Measurements from ENCODE around the gene RINL.
"Not testable (repeated sequence)": the region's sequence is repeated elsewhere in the genome, so short reads cannot be mapped to it uniquely, and the experiment has no call there.

The RINL gene

GRCh38 chr19:38834590-38834989, 43.5 kb downstream of the RINL start:
- FAIRE-seq: no peak
- no peak for TF ChIP-seq CTCF (IDR thresholded peaks at IDR 0.05; ENCODE audit: insufficient read depth, missing control alignments)

GRCh38 chr19:38834104-38834490, 44.0 kb downstream of the RINL start:
- DNase-seq (ENCODE audit: insufficient read length, low spot score) (no peak), FAIRE-seq (no peak)
- TF ChIP-seq CTCF (IDR thresholded peaks at IDR 0.05; ENCODE audit: insufficient read depth, missing control alignments): no peak

More at GRCh38 chr19:38834590-38834989, 43.5 kb downstream of the RINL start:
- DNase-seq (ENCODE audit: insufficient read length, low spot score): no peak

GRCh38 chr19:38833092-38833425, 45.0 kb downstream of the RINL start:
- FAIRE-seq (no peak), DNase-seq (ENCODE audit: insufficient read length, low spot score) (no peak)
- TF ChIP-seq CTCF (IDR thresholded peaks at IDR 0.05; ENCODE audit: insufficient read depth, missing control alignments): no peak

- no peak for TF ChIP-seq CTCF (IDR thresholded peaks at IDR 0.05; ENCODE audit: insufficient read depth, missing control alignments)
- FAIRE-seq: no peak
- DNase-seq (ENCODE audit: insufficient read length, low spot score): no peak
Measured at GRCh38 chr19:38831142-38831605, 46.9 kb downstream of the RINL start.

- TF ChIP-seq CTCF (IDR thresholded peaks at IDR 0.05; ENCODE audit: insufficient read depth, missing control alignments): no peak
- DNase-seq (ENCODE audit: insufficient read length, low spot score) (no peak), FAIRE-seq (no peak)
Measured at GRCh38 chr19:38830039-38830733, 47.9 kb downstream of the RINL start.

- DNase-seq (ENCODE audit: insufficient read length, low spot score); FAIRE-seq: not testable (repeated sequence)
Measured at GRCh38 chr19:38829203-38829602, 48.9 kb downstream of the RINL start.

GRCh38 chr19:38826856-38827551, 51.1 kb downstream of the RINL start:
- no peak for TF ChIP-seq CTCF (IDR thresholded peaks at IDR 0.05; ENCODE audit: insufficient read depth, missing control alignments)
- no peak for FAIRE-seq
- DNase-seq (ENCODE audit: insufficient read length, low spot score): no peak

GRCh38 chr19:38825936-38826335, 52.1 kb downstream of the RINL start:
- DNase-seq (ENCODE audit: insufficient read length, low spot score); FAIRE-seq: not testable (repeated sequence)

GRCh38 chr19:38821230-38821825, 56.7 kb downstream of the RINL start:
- FAIRE-seq; DNase-seq (ENCODE audit: insufficient read length, low spot score): not testable (repeated sequence)

All from D721Med (cell line).